HepG2 (cell line): ENCODE results near the gene ALDH3B2. TPM values are rescaled to one million over a fixed set of nuclear protein-coding genes. Genes with fewer than 3 reads are reported as not detected.

Experiments used
- ATF3 ChIP-seq: sonication (generic); formaldehyde crosslinking; IDR thresholded peaks from 2 replicates; pipeline ENCODE4 v1.4.0; 2020; ENCODE audit warnings: missing genetic modification reagents
- DNMT1 ChIP-seq: sonication (generic); formaldehyde crosslinking; IDR thresholded peaks from 2 replicates; pipeline ENCODE4 v1.5.1; 2020; ENCODE audit warnings: mild to moderate bottlenecking, missing genetic modification reagents
- EP300 ChIP-seq, 3 experiments: sonication (generic) in 1 of 3; formaldehyde crosslinking in 1 of 3; IDR thresholded peaks; 2 replicates each; pipeline versions ENCODE4 v1.5.1 to v1.6.1; 2011 to 2020; ENCODE audit warnings: low read depth in 2 of 3, low read length in 2 of 3, borderline replicate concordance in 1 of 3, improper control_type of control experiment in 1 of 3, mild to moderate bottlenecking in 1 of 3, missing genetic modification reagents in 1 of 3, moderate library complexity in 1 of 3
- ERF ChIP-seq: IDR thresholded peaks from 2 replicates; pipeline ENCODE4 v1.6.1; 2018; ENCODE audit warnings: missing biosample characterization, missing genetic modification reagents
- ETV6 ChIP-seq: sonication (generic); formaldehyde crosslinking; conservative IDR thresholded peaks from 2 replicates; pipeline ENCODE4 v1.4.0; 2020; ENCODE audit warnings: missing genetic modification reagents
- HIVEP1 ChIP-seq: sonication (generic); formaldehyde crosslinking; IDR thresholded peaks from 2 replicates; pipeline ENCODE4 v1.4.0; 2020; ENCODE audit warnings: mild to moderate bottlenecking, missing genetic modification reagents
- KLF11 ChIP-seq: IDR thresholded peaks from 2 replicates; pipeline ENCODE4 v1.6.1; 2016; ENCODE audit warnings: missing compliant biosample characterization
- MAX ChIP-seq: IDR thresholded peaks from 2 replicates; pipeline ENCODE4 v1.6.1; 2012; ENCODE audit warnings: inconsistent platforms
- MNT ChIP-seq: fragments of 450-650 bp; IDR thresholded peaks from 2 replicates; pipeline ENCODE4 v1.6.1; 2016
- NPAS2 ChIP-seq: sonication (generic); formaldehyde crosslinking; IDR thresholded peaks from 2 replicates; pipeline ENCODE4 v1.8.0; 2022; ENCODE audit warnings: mild to moderate bottlenecking, missing genetic modification reagents, borderline replicate concordance
- NR2F6 ChIP-seq, 2 experiments: IDR thresholded peaks; 2 replicates each; pipeline ENCODE4 v1.6.1; 2016; ENCODE audit warnings: antibody characterized with exemption in 1 of 2, mild to moderate bottlenecking in 1 of 2
- TBX2 ChIP-seq: sonication (generic); formaldehyde crosslinking; IDR thresholded peaks from 2 replicates; pipeline ENCODE4 v1.5.0; 2020; ENCODE audit warnings: missing genetic modification reagents, mild to moderate bottlenecking, borderline replicate concordance
- TFDP2 ChIP-seq: sonication (generic); formaldehyde crosslinking; IDR thresholded peaks from 2 replicates; pipeline ENCODE4 v1.4.0; 2020; ENCODE audit warnings: missing genetic modification reagents
- ZBTB42 ChIP-seq: sonication (generic); formaldehyde crosslinking; IDR thresholded peaks from 2 replicates; pipeline ENCODE4 v1.5.0; 2020; ENCODE audit warnings: mild to moderate bottlenecking, missing genetic modification reagents
- ZHX1 ChIP-seq: sonication (generic); formaldehyde crosslinking; IDR thresholded peaks from 2 replicates; pipeline ENCODE4 v1.8.1; 2022; ENCODE audit warnings: low read depth, mild to moderate bottlenecking, missing genetic modification reagents
- ZNF251 ChIP-seq: sonication (generic); formaldehyde crosslinking; IDR thresholded peaks from 2 replicates; pipeline ENCODE4 v1.9.0; 2021; ENCODE audit warnings: mild to moderate bottlenecking, missing genetic modification reagents
- ZNF343 ChIP-seq: sonication (generic); formaldehyde crosslinking; IDR thresholded peaks from 2 replicates; pipeline ENCODE4 v1.4.0; 2020; ENCODE audit warnings: mild to moderate bottlenecking, missing genetic modification reagents
- ZNF468 ChIP-seq: sonication (generic); formaldehyde crosslinking; IDR thresholded peaks from 2 replicates; pipeline ENCODE4 v1.8.0; 2022; ENCODE audit warnings: mild to moderate bottlenecking, moderate library complexity, missing genetic modification reagents
- ZNF546 ChIP-seq: sonication (generic); formaldehyde crosslinking; conservative IDR thresholded peaks from 2 replicates; pipeline ENCODE4 v1.8.1; 2023; ENCODE audit warnings: mild to moderate bottlenecking, missing genetic modification reagents
- ZNF598 ChIP-seq: sonication (generic); formaldehyde crosslinking; IDR thresholded peaks from 2 replicates; pipeline ENCODE4 v1.5.1; 2020; ENCODE audit warnings: mild to moderate bottlenecking, missing genetic modification reagents, borderline replicate concordance
- ZNF616 ChIP-seq: sonication (generic); formaldehyde crosslinking; IDR thresholded peaks from 2 replicates; pipeline ENCODE4 v1.5.0; 2020; ENCODE audit warnings: low read depth, mild to moderate bottlenecking, missing genetic modification reagents
- ZNF652 ChIP-seq: IDR thresholded peaks from 2 replicates; pipeline ENCODE4 v1.6.1; 2016; ENCODE audit warnings: low read depth, borderline replicate concordance
- polyA plus RNA-seq, 8 experiments: library from polyadenylated mRNA; depleted of rRNA in 3 of 8; stranded (reverse) in 7 of 8; unstranded in 1 of 8; fragments of >200 nt; fragmentation: Illumina TruSeq in 4 of 8; extraction: Trizol in 4 of 8; gene quantifications; 2 replicates each; pipeline versions ENCODE4 v1.2.1 to v1.2.3, GENCODE V29; 2011 to 2016; ENCODE audit warnings: low read depth in 4 of 8, missing spikeins in 1 of 8, mixed read lengths in 1 of 8; ENCODE audit not compliant: insufficient read depth in 1 of 8
- total RNA-seq, 5 experiments: library from RNA; depleted of rRNA; stranded (reverse); fragments of >200 nt; fragmentation: Illumina TruSeq; extraction: Trizol; gene quantifications; 2 replicates each; pipeline ENCODE4 v1.2.3, GENCODE V29; 2016; ENCODE audit warnings: low read depth in 1 of 5

ALDH3B2 gene
- total and polyA plus RNA-seq, 2 of the 13 experiments (the other 11 are each of a cell fraction or from before 2014, with no cell fraction given), result not detected

GRCh38 chr11:67640021-67640757, 34.2 kb downstream of the ALDH3B2 start (continued):
- TF ChIP-seq ATF3 (no peak), ZBTB42 (CRISPR knock-in tag) (0 out of 2 replicates have a peak, but pooled peaks have one; percentile 27), HIVEP1 (CRISPR knock-in tag) (peak; percentile 66; the same call in 1 of the 2 replicates), ZNF468 (CRISPR knock-in tag) (peak; percentile 43; the same call in 1 of the 2 replicates), ZNF652 (CRISPR knock-in tag) (no peak), ZNF251 (CRISPR knock-in tag) (no peak), TFDP2 (CRISPR knock-in tag) (peak; percentile 92), NR2F6 (IDR thresholded peaks at IDR 0.05) (no peak), NR2F6 (CRISPR knock-in tag; IDR thresholded peaks at IDR 0.05) (no peak), ZNF616 (CRISPR knock-in tag) (peak; percentile 60; the same call in 1 of the 2 replicates), ZHX1 (CRISPR knock-in tag) (peak; percentile 58; the same call in 1 of the 2 replicates), ETV6 (CRISPR knock-in tag) (no peak), KLF11 (CRISPR knock-in tag) (peak; percentile 27; the same call in 1 of the 2 replicates), EP300 (IDR thresholded peaks at IDR 0.05; ENCODE audit: low read depth in 2 of 2, low read length in 2 of 2) (no peak), EP300 (CRISPR knock-in tag; IDR thresholded peaks at IDR 0.05; ENCODE audit: borderline replicate concordance) (no peak), NPAS2 (CRISPR knock-in tag) (no peak), MNT (peak; percentile 27; the same call in 1 of the 2 replicates), ZNF546 (CRISPR knock-in tag) (no peak), ZNF343 (CRISPR knock-in tag) (no peak), TBX2 (CRISPR knock-in tag) (peak; percentile 58; the same call in 1 of the 2 replicates), DNMT1 (CRISPR knock-in tag) (0 out of 2 replicates have a peak, but pooled peaks have one; percentile 28), MAX (peak; percentile 94), ERF (no peak), ZNF598 (no peak)
